Upper lobe of right lung (tissue), 1 donor: Measurements from ENCODE around the gene IGF1R. TPM values are rescaled to one million over a fixed set of nuclear protein-coding genes. Genes with fewer than 3 reads are reported as not detected.

Experiments used
- ATAC-seq: fragments of 200-7000 bp; cut with Tn5 transposase; one replicate; pipeline ENCODE4 v1.9.1; 2020; ENCODE audit warnings: mild to moderate bottlenecking, moderate library complexity
- DNase-seq: peaks from one replicate; pipeline ENCODE4 v3.0.0-alpha.2; 2020
- H3K27ac ChIP-seq: fragments of 200-600 bp; one replicate; pipeline ENCODE4 v1.8.0; 2022
- H3K27me3 ChIP-seq: fragments of 200-600 bp; one replicate; pipeline ENCODE4 v1.8.0; 2022; ENCODE audit warnings: mild to moderate bottlenecking
- H3K36me3 ChIP-seq: fragments of 200-600 bp; one replicate; pipeline ENCODE4 v1.8.0; 2022
- H3K4me1 ChIP-seq: fragments of 200-600 bp; one replicate; pipeline ENCODE4 v1.8.0; 2022
- H3K4me3 ChIP-seq: fragments of 200-600 bp; one replicate; pipeline ENCODE4 v1.8.0; 2022; ENCODE audit warnings: mild to moderate bottlenecking
- H3K9me3 ChIP-seq: fragments of 200-600 bp; one replicate; pipeline ENCODE4 v1.8.0; 2022
- intact Hi-C: fragments of 100-400 bp; cut with DNase I; formaldehyde crosslinking; loops from one replicate; pipeline ENCODE4 v1.11.0; 2022
- total RNA-seq: library from RNA; stranded (reverse); fragmentation: NEBNext Ultra II Directional; extraction: Animal tissue kit (Norgen Biotek cat#: 25700); gene quantifications from one replicate; pipeline ENCODE4 v1.2.1, GENCODE V29; 2021
- TF ChIP-seq, protein P1 (sequence below): fragments of 200-600 bp; IDR thresholded peaks from one replicate; pipeline ENCODE4 v1.8.0; 2022; ENCODE audit warnings: antibody characterized with exemption
- donor health status: DM: no; HTN: yes; CAD: no; lungs with severe emphysema.

Gene IGF1R
- total RNA-seq, 1 donor from 2014 or later: 40.0 TPM

DNA sequence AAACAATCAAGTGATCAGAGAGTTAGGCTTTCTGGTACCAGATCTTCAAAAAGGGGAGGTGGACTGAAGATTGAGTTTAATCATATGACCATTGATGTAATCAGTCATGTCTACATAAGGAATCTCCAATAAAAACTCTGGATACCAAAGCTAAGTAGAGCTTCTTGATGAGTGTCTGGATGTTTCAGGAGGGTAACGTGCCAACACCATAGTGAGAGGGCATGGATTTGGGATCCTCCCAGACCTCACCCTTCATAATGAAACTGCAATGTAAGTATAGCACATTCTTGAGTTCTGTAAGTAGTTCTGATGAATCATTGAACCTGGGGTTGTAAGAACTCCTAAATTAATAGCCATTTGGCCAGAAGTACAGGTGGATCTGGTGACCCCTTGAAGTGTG lies 337.9 kb downstream of the IGF1R start:
- Histone ChIP-seq H3K27me3 (no peaks in the 10 kb centered on the region), H3K27ac (no peak overlapping the region), H3K4me1 (peaks cover 5% of the 10 kb centered on the region), H3K36me3 (no peaks in the 10 kb centered on the region), H3K9me3 (no peaks in the 10 kb centered on the region), H3K4me3 (no peak overlapping the region)
- DNase-seq: no peak
- ATAC-seq: no peak
- TF ChIP-seq, protein P1, sequence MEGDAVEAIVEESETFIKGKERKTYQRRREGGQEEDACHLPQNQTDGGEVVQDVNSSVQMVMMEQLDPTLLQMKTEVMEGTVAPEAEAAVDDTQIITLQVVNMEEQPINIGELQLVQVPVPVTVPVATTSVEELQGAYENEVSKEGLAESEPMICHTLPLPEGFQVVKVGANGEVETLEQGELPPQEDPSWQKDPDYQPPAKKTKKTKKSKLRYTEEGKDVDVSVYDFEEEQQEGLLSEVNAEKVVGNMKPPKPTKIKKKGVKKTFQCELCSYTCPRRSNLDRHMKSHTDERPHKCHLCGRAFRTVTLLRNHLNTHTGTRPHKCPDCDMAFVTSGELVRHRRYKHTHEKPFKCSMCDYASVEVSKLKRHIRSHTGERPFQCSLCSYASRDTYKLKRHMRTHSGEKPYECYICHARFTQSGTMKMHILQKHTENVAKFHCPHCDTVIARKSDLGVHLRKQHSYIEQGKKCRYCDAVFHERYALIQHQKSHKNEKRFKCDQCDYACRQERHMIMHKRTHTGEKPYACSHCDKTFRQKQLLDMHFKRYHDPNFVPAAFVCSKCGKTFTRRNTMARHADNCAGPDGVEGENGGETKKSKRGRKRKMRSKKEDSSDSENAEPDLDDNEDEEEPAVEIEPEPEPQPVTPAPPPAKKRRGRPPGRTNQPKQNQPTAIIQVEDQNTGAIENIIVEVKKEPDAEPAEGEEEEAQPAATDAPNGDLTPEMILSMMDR: no peak
- intact Hi-C loops: no loop called here

DNA sequence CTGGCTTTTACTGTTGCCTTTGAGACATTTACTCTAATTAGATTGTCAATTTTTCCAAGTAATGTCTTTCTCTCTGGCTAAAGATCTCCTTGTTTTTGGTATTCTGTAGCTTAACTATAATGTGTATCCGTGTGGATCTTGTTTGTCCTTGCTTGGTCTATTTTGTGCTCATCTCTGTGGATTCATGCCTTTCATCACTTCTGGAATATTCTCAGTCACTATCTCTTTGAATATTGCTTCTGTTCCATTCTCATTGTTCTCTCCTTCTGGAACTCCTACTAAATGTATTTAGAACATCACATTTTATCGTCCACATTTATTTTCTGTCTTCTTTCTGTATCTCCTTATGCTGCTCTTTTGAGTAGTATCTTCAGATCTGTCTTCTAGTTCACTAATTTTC lies 346.6 kb downstream of the IGF1R start:
- Histone ChIP-seq H3K27me3 (no peaks in the 10 kb centered on the region), H3K9me3 (no peaks in the 10 kb centered on the region), H3K4me3 (no peak overlapping the region), H3K4me1 (no peaks in the 10 kb centered on the region), H3K27ac (no peak overlapping the region), H3K36me3 (no peaks in the 10 kb centered on the region)
- DNase-seq: no peak
- no peak for ATAC-seq
- TF ChIP-seq, protein P1: no peak
- intact Hi-C loops: no loop called here

DNA sequence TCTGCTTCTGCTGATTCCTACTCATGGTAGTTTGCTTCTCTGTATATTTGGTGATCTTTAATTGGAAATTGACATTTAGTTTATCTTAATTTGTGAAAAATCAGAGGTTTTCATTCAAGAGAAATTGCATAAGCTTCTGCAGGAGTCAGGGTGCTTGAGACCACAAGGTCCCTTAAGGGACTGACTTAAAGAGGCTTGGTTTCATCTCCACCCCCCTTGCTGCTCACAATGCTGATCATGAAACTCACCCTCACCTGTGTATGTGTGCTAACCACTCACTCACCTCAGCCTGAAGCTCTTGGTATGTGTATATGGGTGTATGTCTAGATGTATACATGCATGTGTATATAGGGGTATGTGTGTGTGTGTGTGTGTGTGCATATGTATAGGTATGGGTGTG lies 347.8 kb downstream of the IGF1R start:
- DNase-seq: no peak
- no peak overlapping the region for H3K4me3 ChIP-seq
- ATAC-seq: no peak
- no peak overlapping the region for H3K27ac ChIP-seq
- TF ChIP-seq, protein P1: no peak
- no peaks in the 10 kb centered on the region for H3K4me1 ChIP-seq
- H3K27me3 ChIP-seq: no peaks in the 10 kb centered on the region
- intact Hi-C loops: no loop called here
- H3K36me3 ChIP-seq: no peaks in the 10 kb centered on the region
- no peaks in the 10 kb centered on the region for H3K9me3 ChIP-seq

DNA sequence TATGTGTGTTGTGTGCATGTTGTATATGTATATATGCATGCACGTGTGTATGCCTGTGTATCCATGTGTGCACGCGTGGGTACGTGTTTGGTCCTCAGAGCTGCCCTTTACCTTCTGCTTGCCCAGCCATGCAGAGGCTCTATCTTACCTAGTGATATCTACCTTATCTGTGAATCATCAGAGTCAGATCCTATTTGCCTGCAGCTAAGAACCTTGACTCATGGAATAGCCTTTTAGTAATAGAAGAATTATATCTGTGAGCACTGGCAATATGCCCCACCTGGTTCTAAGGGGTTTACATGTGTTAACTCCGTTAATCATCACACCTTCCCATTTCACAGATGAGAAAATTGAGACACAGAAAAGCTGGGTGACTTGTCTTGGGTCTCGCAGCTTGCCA lies 348.3 kb downstream of the IGF1R start:
- ATAC-seq: no peak
- Histone ChIP-seq H3K27ac (no peak overlapping the region), H3K4me1 (no peaks in the 10 kb centered on the region), H3K4me3 (no peak overlapping the region), H3K27me3 (no peaks in the 10 kb centered on the region), H3K36me3 (no peaks in the 10 kb centered on the region), H3K9me3 (no peaks in the 10 kb centered on the region)
- TF ChIP-seq, protein P1: no peak
- DNase-seq: no peak
- intact Hi-C loops: no loop called here

DNA sequence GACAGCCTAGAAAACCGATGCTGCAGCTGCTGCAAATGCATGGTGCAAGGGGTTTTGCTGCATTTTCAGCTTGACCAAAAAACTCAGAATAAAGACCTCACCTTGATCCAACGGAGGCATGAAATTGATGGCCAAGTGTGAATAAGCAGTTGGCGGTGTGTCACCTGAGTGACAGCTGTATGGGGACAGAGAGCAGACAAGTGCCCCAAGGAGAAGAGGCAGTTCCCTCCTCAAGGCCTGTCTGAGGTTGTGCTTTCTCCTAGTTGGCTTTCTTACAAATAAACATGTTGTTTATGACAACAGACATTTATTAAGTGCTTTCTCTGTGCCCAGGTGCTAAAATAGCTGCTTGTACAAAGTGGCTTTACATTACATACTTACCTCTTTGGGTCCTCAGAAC lies 349.0 kb downstream of the IGF1R start:
- no peak for ATAC-seq
- no peak overlapping the region for H3K4me3 ChIP-seq
- no peaks in the 10 kb centered on the region for H3K9me3 ChIP-seq
- intact Hi-C loops: no loop called here
- H3K27ac ChIP-seq: no peak overlapping the region
- H3K4me1 ChIP-seq: no peaks in the 10 kb centered on the region
- no peak for DNase-seq
- H3K36me3 ChIP-seq: no peaks in the 10 kb centered on the region
- no peaks in the 10 kb centered on the region for H3K27me3 ChIP-seq
- TF ChIP-seq, protein P1: no peak

DNA sequence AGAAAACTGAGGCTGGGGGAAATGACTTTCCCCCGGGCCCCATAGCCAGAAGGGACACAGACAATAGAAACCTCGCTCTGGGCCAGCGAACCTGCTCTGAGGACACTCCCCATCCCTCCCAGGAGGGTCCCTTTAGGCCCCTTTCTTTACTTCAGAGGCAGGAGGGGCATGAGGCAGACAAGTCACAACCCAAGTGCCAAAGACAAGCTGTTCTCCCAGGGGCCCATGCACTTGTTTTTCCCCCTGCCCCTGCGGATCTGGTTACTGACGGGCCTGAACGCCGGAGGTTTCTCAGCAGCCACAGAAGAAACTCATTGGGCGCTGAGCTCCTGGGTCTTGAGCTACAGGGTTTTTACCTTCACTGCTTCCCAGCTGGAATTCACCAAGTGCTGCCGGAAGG lies 349.4 kb downstream of the IGF1R start:
- DNase-seq: no peak
- Histone ChIP-seq H3K4me1 (no peaks in the 10 kb centered on the region), H3K27me3 (no peaks in the 10 kb centered on the region), H3K36me3 (no peaks in the 10 kb centered on the region), H3K4me3 (no peak overlapping the region), H3K27ac (no peak overlapping the region), H3K9me3 (no peaks in the 10 kb centered on the region)
- intact Hi-C loops: no loop called here
- TF ChIP-seq, protein P1: no peak
- no peak for ATAC-seq
